Astrocyte (in vitro differentiated cells and primary cell): ENCODE measurements around the gene NRG3.

Experiments
- EZH2 ChIP-seq: IDR thresholded peaks from 2 replicates; pipeline ENCODE4 v1.6.1; 2012; ENCODE audit warnings: mild to moderate bottlenecking, low read length, inconsistent platforms; ENCODE audit not compliant: insufficient read depth
- TF ChIP-seq, protein P1 (sequence below): IDR thresholded peaks from 2 replicates; pipeline ENCODE4 v1.5.1; 2011; ENCODE audit warnings: low read depth, mild to moderate bottlenecking, inconsistent platforms, low read length, moderate library complexity; ENCODE audit not compliant: insufficient read depth

DNA sequence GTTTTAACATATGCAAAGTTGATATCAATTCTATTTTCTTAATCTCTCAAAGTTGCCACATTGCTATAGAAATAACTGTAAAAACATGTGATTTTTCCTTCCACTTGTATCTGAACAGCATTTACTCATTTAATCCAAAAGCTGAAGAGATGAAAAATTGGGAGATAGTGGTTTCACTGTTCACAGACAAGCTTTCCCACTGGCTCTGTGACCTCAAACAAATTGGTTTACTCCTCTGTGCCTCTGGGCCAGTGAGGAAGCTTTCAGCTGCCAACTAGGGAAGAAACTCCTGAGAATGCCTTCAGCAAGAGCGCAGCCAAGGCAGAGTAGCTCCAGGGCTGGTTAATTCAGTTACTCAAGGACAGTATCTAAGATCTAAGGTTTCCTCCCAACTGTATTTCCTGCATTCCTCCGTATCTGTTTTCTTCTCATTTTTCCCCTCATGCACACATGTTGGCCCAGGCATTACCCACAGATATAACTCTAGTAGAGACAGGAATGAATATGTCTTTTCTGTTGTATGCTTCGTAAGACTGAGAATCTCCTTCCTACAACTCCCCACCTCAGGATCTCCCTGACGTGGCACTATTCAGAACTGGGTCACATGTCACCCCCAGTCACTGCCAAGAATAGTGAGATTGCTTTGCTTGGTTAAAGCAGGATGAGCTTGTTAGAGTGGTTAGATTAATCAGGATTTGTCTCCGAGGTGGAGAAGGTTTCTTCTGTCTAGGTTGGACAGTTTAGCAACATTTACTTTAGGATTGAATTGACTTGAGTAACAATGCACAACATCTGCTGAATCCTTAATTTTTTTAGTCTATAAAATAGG lies 315.7 kb downstream of the NRG3 start:
- TF ChIP-seq, protein P1, sequence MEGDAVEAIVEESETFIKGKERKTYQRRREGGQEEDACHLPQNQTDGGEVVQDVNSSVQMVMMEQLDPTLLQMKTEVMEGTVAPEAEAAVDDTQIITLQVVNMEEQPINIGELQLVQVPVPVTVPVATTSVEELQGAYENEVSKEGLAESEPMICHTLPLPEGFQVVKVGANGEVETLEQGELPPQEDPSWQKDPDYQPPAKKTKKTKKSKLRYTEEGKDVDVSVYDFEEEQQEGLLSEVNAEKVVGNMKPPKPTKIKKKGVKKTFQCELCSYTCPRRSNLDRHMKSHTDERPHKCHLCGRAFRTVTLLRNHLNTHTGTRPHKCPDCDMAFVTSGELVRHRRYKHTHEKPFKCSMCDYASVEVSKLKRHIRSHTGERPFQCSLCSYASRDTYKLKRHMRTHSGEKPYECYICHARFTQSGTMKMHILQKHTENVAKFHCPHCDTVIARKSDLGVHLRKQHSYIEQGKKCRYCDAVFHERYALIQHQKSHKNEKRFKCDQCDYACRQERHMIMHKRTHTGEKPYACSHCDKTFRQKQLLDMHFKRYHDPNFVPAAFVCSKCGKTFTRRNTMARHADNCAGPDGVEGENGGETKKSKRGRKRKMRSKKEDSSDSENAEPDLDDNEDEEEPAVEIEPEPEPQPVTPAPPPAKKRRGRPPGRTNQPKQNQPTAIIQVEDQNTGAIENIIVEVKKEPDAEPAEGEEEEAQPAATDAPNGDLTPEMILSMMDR = no peak
- TF ChIP-seq EZH2 = no peak
